ENCODE results near the gene SDK1.

SDK1 gene

DNA sequence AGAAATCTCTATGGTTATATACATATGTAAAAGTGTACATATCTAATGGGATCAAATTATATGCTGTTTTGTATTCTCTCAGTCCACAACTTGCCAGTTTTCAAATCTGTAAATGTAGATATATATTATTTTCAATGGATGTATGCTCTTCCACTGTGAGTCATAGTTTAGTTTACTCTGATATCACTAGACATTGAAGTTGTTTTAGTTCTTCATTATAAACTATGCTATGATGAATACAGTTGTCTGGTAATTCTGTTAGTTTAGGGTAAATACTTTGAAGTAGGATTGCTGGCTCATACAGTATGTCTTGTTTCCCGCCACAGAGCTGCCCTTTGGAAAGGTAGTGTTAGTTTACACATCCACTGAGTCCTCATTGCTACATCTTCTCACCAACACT, 25.2 kb downstream of the SDK1 start:
- no peak for DNase-seq
- in situ Hi-C loops (cut with HindIII; ENCODE audit: low pct_ligation_motif_present, low pct_unique_long_range_greater_than_20kb, low sequenced_read_pairs) = no loop called here

DNA sequence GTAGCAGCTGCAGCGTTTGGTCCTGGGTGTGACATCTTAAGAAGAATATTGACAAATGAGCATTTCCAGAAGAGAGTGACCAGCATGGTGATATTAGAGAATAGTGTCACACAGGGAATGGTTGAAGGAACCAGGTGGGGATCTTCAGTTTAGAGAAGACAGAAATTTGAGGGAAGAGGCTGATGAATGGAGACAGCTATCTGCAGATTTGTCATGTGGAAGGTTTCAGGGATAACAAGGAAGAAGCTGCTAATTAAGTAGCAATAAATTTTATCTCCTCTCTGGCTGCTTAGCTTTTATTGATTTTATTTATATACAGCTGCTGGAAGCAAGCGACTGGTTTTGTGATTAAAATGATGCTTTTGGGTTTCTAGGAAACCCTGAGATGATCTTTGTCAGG, 26.0 kb downstream of the SDK1 start:
- in situ Hi-C loops (cut with HindIII; ENCODE audit: low pct_ligation_motif_present, low pct_unique_long_range_greater_than_20kb, low sequenced_read_pairs) = no loop called here
- no peak for DNase-seq

DNA sequence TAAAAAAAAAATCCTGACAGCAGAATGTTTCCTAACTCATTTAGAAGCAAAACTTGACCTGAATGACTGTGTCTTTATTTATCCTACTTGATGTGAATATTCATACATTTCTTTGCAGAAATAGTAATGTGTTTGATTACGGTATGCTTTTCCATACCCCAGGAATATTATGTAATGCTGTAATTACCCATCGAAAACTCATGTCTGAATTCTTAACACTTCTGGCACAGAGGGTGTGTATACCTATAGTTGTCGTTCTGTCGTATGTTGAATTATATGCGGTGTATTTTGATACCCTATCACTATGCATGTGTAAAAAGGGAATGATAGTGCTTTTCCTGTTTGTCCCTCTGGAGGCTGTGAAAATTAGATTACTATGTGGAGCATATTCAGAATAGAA, 26.6 kb downstream of the SDK1 start:
- no peak for DNase-seq
- in situ Hi-C loops (cut with HindIII; ENCODE audit: low pct_ligation_motif_present, low pct_unique_long_range_greater_than_20kb, low sequenced_read_pairs) = no loop called here

DNA sequence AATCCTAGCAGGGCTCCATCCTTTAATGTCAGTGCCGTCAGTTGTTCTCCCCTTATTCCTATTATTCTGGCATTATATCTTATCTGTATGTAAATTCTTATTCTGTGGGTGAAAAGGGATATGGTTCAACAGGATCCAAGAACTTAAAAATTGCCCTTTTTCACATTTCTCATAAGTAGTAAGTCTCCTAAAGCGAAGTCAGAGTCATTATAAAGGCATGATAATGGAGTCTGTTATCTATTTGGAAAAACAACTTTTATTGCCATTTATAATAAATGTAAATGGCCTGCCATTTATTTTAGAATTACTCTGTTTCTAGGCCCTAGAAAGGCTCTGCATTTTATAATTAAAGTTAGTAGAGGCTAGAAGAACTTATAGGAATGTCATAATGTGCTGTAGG, 31.3 kb downstream of the SDK1 start:
- in situ Hi-C loops (cut with HindIII; ENCODE audit: low pct_ligation_motif_present, low pct_unique_long_range_greater_than_20kb, low sequenced_read_pairs) = no loop called here
- no peak for DNase-seq

DNA sequence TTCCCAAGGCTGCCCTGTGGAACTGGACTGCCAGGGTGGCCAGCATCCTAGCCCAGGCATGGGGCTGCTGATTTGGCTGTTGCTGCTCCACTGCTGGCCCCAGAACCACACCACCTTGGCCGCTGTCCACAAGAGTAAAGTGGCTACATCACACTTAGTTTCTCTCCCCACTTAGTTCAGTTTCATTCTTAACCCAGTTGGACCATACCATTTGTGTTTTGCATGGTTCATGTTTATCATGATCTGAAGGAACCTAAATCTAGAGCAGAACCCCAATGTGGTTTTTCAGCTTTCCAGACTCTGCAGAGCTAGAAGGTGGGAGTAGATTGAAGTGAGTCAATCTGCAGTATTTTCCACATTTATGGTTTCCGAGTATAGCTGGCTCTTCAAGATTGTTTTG, 32.8 kb downstream of the SDK1 start:
- DNase-seq = no peak
- in situ Hi-C loops (cut with HindIII; ENCODE audit: low pct_ligation_motif_present, low pct_unique_long_range_greater_than_20kb, low sequenced_read_pairs) = no loop called here

DNA sequence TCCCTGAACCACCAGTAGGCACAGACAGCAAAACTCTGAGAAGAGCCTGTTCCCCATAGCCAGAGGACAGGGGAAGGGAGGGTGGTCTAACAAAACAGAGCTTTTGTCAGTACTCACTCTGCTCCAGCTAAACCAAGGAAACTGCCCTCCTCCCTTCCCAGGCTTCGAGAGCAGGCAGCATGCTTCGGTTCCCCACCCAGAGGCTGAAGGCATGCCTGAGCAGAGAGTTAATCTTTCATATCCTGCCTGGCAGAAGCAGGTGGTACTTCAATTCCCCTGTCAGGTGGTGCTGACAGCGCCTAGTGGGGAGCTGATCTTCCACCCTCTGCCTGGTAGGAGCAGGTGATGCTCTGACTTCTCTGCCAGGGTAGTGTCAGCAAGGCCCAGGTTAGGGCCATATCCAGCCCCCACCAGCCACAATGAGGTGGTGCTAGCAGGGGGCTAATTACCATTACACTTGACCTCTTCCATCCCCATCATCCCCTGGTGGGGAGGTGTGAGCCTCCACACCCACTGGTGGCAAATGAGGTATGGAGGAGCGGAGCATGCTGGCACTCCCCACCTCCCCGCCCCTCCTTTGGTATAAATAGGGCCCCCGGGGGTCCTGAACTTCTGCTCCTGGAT, 35.1 kb downstream of the SDK1 start:
- in situ Hi-C loops (cut with HindIII; ENCODE audit: low pct_ligation_motif_present, low pct_unique_long_range_greater_than_20kb, low sequenced_read_pairs) = no loop called here
- no peak for DNase-seq

DNA sequence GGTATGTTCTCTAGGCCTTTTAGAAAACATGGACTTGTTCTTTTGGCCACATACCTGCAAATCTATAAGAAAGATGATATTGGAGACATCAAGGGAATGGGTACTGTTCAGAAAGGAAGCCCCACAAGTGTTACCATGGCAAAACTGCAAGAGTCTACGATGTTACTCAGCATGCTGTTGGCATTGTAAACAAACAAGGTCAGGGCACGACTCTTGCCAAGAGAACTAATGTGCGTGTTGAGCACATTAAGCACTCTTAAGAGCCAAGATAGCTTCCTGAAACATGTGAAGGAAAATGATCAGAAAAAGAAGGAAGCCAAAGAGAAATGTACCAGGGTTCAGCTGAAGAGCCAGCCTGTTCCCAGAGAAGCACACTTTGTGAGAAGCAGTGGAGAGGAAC, 37.1 kb downstream of the SDK1 start:
- in situ Hi-C loops (cut with HindIII; ENCODE audit: low pct_ligation_motif_present, low pct_unique_long_range_greater_than_20kb, low sequenced_read_pairs) = no loop called here
- no peak for DNase-seq

DNA sequence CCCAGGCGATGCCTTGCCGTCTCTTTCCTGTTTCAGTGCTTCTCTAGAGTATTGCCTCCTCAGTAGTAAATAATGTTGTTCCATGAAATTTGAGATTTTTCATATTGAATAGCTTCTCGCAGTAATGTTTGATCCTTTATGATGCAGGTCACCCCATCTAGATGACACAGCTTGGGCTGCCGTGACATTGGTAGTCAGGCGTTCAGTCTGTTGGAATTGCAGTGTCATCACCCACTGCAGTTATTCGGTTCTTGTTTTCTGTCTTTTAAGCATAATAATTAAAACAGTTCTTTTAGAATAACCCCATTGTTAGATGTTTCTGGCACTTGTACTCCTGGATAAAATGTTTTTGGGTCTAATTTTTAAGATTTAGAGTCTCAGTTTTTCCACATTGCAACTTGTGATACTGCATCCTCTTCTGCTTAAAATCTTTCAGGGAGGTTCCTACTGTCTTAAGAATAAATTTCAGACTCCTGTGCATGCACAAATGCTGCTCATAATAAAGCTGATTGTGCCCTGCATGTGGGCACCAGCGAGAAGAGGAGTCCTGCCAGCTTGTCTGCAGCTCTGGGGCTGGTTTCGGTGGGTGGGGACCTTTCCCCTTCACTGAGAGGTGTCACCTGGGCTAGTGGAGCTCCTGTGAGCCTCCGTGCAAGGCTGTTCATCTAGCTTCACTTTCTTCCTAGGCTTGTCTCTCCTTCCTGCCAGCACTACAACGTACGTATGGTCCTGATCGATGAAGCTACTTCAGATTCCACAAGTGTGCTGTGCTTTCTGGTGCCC, 44.8 kb downstream of the SDK1 start:
- in situ Hi-C loops (cut with HindIII; ENCODE audit: low pct_ligation_motif_present, low pct_unique_long_range_greater_than_20kb, low sequenced_read_pairs) = no loop called here
- DNase-seq = no peak

DNA sequence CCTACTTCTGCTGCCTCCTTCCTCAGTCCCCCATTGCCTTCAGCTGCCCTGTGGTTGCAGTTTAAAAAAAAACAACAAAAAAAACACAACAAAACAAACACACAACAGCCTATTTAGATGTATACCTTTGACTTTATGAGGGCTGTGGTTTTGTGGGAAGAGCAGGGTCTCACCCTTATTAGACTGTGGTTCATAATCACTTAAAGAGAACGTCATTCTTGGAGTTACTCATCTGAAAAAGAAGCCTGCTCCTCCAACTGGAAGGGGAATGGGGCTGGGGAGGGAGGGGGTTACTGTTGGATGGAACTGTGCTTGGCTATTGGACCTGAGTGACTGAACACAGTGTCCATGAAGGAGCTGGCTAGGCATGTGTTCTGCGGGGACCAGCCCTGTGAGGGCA, 48.1 kb downstream of the SDK1 start:
- in situ Hi-C loops (cut with HindIII; ENCODE audit: low pct_ligation_motif_present, low pct_unique_long_range_greater_than_20kb, low sequenced_read_pairs) = no loop called here
- DNase-seq = no peak

DNA sequence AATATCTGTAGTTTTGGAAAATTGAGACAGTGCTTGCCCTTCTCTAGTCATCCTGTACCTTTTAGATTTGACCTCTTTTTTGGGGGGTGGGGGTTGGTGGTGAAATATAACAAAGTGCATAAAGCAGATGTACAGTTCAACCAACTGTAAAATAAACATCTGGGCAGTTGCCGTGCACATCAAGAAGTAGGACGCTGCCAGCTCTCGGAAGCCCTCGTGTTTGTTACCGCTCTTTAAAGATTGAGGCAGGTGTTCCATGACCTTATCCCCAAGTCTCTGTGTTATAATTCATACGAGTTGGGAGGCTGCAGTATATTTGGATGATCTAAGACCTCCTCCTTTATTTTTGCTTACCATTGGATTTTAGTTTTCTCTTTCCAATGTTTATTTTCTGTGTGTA, 55.1 kb downstream of the SDK1 start:
- no peak for DNase-seq
- in situ Hi-C loops (cut with HindIII; ENCODE audit: low pct_ligation_motif_present, low pct_unique_long_range_greater_than_20kb, low sequenced_read_pairs) = no loop called here

DNA sequence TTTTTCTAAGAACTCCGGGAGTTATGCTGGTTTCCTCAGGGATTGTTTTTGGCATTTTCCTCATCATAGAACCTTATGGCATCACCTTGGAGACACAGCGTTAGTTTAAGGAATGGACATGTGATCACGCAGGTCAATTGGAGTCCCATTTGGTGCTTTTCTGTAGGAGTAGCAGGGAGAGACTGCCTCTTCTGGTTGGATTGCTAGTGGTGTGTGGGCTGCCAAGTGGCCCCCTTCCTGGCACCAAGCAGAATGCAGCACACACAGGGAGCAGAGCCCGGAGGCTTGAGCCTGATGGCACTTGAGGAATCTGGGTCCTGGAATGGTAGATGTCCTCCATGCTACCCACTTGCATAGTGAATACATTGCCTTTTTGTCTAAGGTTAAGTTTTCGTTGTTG, 57.9 kb downstream of the SDK1 start:
- in situ Hi-C loops (cut with HindIII; ENCODE audit: low pct_ligation_motif_present, low pct_unique_long_range_greater_than_20kb, low sequenced_read_pairs) = no loop called here
- no peak for DNase-seq

DNA sequence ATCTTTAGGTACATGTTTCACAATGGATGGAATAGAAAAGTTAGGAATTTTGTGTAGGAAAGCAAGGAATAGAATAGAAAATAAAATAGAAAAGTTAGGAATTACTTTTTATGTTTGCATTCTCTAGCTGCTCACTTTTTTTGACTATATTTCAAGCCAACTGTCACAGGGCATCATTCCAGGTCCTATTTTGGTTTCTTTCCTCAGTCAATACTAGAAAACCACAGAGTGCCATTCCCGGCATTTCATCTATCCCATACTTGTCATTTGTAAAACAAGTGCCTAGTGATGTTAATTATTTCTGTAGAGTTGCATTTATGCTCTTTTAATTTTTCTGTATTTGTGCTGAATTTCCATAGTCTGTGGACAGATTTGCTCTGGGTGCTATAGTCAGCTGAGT, 66.2 kb downstream of the SDK1 start:
- DNase-seq = no peak
- in situ Hi-C loops (cut with HindIII; ENCODE audit: low pct_ligation_motif_present, low pct_unique_long_range_greater_than_20kb, low sequenced_read_pairs) = no loop called here

DNA sequence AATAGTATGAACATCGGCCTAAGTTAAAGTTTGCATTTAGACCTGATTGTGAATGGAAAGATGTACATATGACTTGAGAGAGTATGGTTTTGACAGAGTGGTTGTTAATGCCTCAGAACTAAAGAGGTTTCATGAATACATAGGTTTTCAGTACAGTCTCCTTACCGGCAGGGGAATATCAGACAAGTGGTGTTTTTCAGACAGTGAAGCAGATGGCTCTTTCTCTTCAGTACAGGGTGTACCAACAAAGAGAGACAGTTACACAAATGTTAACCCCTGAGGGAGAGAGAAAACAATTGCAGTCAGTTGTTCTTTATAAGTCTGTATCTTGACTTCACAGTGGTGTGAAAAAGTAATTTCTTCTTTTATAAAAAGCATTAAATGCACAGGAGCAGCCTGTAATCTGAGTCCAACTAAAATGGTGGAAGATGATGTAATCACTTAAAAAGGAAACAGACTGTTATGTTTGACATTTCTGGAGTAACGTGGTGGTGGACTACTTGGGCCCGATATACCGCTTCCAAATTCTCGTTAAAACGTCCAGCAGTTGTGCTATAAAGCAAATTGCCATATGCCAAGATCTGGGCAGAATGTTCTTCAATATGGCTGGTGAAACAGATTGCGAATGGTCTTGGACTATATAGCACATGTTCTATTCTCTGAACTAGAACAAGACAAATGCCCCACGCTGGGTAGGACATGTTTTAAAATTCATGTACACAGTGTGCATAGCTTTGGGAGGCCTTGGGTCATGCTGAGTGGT, 69.2 kb downstream of the SDK1 start:
- no peak for DNase-seq
- in situ Hi-C loops (cut with HindIII; ENCODE audit: low pct_ligation_motif_present, low pct_unique_long_range_greater_than_20kb, low sequenced_read_pairs) = no loop called here

DNA sequence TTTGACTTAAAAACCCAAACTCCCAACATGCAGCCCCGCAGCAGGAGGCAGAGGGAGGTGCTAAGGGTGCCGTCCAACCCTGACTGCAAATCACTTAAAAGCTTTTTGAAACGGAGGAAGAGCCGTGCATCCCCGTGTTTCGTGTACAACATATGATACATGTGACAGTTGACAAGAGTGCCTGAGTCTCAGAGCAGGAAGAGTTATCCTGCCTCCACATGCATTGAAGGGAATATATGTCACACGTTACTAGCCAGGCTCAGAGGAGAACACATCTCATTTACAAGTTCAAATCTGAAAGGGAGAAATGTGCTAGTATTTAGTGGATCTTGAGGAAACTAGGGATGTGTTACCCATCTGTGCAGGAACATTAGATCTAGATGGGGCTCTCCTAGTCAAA, 69.9 kb downstream of the SDK1 start:
- DNase-seq = no peak
- in situ Hi-C loops (cut with HindIII; ENCODE audit: low pct_ligation_motif_present, low pct_unique_long_range_greater_than_20kb, low sequenced_read_pairs) = no loop called here

DNA sequence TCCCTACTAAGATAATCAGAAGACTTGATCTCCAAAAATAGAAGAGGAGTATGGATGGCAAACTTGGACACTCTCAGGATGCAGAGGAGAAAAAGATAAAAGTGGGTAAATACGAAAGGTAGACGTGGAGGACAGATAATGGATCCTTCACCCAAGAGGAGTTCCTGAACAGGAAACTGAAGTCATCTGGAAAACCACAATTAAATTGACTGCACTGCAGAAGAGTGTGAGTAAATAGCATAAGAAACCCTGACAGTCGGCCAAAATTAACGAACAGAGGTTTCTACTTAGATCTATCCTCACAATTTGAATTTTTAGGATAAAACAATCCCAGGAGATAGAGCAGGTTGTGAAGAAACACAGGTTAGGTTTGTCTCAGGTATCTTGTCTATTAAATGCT, 70.5 kb downstream of the SDK1 start:
- in situ Hi-C loops (cut with HindIII; ENCODE audit: low pct_ligation_motif_present, low pct_unique_long_range_greater_than_20kb, low sequenced_read_pairs) = no loop called here
- DNase-seq = no peak

DNA sequence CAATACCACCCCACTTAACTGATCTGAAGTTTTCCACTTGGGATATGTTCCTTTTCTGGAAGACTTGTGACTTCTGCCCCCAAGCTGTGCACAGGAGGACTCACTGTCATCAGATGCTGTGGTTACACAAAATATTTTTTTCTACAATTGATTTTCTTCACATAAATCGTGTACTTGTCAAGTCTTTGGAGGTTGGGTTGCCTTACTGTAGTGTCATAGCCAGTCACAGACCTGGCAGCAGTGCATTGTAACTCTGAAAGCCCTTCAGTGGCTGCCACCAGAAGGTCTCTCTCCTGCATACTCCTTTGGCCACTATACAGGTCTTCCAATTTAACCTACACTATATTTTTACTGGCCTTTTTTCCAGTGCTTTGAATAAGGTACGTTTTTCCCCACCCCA, 73.2 kb downstream of the SDK1 start:
- in situ Hi-C loops (cut with HindIII; ENCODE audit: low pct_ligation_motif_present, low pct_unique_long_range_greater_than_20kb, low sequenced_read_pairs) = no loop called here
- DNase-seq = no peak

DNA sequence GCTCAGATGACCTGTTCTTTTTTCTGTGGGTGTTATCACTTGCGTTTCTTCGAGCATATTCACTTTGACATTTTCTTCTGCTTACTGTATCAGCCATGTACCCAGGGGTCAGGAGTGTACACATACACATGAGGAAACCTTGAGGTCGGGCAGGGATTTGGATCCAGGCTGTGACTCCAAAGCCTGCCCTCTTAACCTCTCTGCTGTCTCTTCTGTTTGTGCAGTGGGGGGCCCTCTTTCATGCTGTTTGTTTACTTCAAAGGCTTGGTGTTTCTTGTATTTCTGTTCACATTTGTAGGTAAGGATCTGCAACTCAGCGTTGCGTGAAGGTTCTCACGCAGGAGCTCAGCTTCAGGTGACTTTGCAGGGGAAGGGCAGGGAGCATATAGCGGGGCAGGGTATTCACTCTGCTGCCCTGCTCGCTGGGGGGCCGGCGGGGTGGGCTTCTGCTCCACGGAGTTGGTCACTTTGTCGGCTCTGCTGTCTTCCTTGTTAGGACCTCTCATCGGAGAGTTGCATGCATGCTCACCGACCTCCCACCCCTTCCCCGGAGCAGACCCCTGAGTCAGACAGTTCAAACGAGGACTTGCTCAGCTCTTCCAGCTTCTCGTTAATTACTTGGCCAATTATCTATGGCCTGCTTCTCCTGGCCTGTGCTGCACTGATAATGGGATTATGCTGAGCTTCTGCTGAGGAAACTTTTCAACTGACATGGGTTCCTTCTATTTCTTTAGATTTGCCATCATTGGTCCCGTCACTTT, 77.5 kb downstream of the SDK1 start:
- DNase-seq = no peak
- in situ Hi-C loops (cut with HindIII; ENCODE audit: low pct_ligation_motif_present, low pct_unique_long_range_greater_than_20kb, low sequenced_read_pairs) = no loop called here

DNA sequence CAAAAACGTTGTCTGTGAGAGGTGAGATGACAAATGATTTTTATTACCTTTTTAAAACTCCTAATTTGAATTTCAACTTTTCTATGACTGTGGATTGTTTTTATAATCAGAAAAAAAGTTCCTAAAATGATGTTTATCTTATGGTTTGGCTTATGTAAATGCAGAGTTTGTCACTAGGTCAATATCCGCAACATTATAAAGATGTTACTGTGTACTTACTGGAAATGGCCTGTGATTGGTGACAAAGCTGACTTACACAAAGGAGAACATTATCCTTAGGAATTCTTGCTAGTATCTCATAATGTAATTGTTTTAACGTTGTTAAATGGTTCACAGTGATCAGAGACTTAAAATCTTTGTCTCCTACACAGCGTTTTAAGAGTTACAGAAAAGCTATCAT, 79.0 kb downstream of the SDK1 start:
- no peak for DNase-seq
- in situ Hi-C loops (cut with HindIII; ENCODE audit: low pct_ligation_motif_present, low pct_unique_long_range_greater_than_20kb, low sequenced_read_pairs) = no loop called here

Data from ACHN (cell line).